ENCODE results near the gene SKI.
A peak's percentile ranks its signal among the peaks of the same experiment; 100 is the strongest.

SKI gene

DNA sequence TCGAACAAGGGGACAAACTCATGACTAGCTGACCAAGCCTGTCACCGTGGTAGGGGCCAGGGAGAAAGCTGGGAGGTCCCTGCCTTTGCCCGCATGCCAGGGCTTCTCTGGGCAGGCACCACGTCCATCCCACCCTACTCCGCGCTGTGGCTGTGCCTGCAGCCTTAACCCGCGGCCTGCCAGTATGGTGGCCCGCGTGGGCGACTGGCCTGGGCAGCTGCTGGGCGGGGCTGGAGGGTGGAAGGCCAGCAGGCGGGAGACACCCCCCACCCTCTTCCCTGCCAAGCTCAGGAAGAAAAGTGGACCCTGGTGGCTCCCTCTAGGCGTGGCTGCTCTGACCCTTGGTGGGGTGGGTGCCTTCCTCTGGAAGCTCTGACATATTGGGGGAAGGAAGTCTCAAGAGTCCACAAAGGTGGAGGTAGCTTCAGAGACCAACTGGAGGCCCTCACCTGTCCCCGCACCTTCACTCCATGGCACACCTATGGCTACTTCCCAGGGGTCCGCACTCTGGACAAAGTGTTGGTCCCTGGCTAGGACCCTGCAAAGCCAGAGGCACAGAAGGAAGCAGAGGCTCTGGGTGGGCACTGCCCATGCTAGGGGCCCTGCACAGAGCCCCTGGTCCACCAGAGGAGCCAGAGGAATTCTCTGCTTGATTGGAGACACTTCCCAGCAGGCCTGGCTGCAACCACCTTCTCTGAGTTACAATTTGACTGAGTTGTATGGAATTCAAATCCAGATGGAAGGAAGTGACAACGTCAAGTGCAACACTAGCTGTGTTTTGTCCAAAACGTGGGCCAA, 3.3 kb upstream of the SKI start:
- Histone ChIP-seq H3K9me3 (ENCODE audit: control insufficient read depth, low read length) (no peaks in the 10 kb centered on the region), H3K4me1 (ENCODE audit: control insufficient read depth, insufficient read depth, low read length, poor library complexity, severe bottlenecking) (peaks cover 7% of the 10 kb centered on the region), H3K4me3 (ENCODE audit: extremely low read depth, insufficient read depth, low read length, poor library complexity, severe bottlenecking) (no peak overlapping the region), H3K36me3 (ENCODE audit: control insufficient read depth, insufficient read depth, low read length) (peaks cover 8% of the 10 kb centered on the region), H3K27ac (ENCODE audit: low read depth, low read length, severe bottlenecking) (no peak overlapping the region)
- WGBS, 2 experiments (ENCODE audit: insufficient coverage in 2 of 2), result 91 to 93% methylated on average over 12 to 18 of the region's 18 CpGs

- H3K27ac ChIP-seq (ENCODE audit: low read depth, low read length, severe bottlenecking), result peak overlapping the region; percentile 95
- H3K9me3 ChIP-seq (ENCODE audit: control insufficient read depth, low read length), result no peaks in the 10 kb centered on the region
- 21 to 24% methylated on average over 50 to 64 of the region's 73 CpGs for WGBS, 2 experiments (ENCODE audit: insufficient coverage in 2 of 2)
- peaks cover 13% of the 10 kb centered on the region for H3K4me1 ChIP-seq (ENCODE audit: control insufficient read depth, insufficient read depth, low read length, poor library complexity, severe bottlenecking)
- H3K4me3 ChIP-seq (ENCODE audit: extremely low read depth, insufficient read depth, low read length, poor library complexity, severe bottlenecking), result peak overlapping the region; percentile 56
- H3K36me3 ChIP-seq (ENCODE audit: control insufficient read depth, insufficient read depth, low read length), result peaks cover 21% of the 10 kb centered on the region
Observed at GRCh38 chr1:2226525-2227345, 1.4 kb upstream of the SKI start.

DNA sequence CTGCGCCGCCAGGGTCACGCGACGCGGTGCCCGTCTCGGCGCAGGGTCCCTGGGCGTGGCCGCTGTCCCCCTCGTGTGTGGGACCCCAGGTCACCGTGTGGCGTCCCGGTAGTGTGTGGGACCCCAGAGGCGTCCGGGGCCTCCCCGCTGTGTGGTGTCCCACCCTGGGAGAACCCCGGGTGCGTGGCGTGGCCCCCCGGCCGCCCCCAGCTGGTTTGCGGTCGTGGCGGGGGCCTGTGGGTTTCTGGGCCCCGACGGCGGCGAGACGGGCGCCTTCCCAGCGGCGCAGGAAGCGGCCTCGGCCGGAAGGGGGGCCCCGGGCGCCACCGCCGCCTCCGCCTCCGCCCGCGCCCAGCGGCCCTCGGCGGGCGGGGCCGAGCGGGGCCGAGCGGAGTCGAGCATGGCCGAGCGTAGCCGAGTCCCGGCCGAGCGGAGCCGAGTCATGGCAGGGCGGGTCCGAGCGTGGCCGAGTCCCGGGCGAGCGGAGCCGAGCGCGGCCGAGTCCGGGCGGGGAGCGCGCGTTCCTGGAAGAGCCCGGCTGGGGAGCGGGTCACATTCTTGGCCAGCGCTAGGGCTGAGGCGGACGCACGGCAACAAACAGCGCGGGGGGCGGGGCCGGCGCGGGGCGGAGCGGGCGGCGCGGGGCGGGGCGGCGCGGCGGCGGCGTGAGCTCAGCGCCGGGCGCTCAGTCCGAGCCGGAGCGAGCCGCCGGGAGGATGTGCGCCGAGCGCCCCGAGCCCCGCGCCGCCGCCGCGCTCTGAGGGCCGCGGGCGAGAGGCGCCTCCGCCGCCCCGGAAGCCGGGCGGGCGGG, 568 bp upstream of the SKI start:
- Histone ChIP-seq H3K9me3 (ENCODE audit: control insufficient read depth, low read length) (no peaks in the 10 kb centered on the region), H3K4me3 (ENCODE audit: extremely low read depth, insufficient read depth, low read length, poor library complexity, severe bottlenecking) (peak overlapping the region; percentile 56), H3K27ac (ENCODE audit: low read depth, low read length, severe bottlenecking) (peak overlapping the region; percentile 95), H3K36me3 (ENCODE audit: control insufficient read depth, insufficient read depth, low read length) (peaks cover 28% of the 10 kb centered on the region), H3K4me1 (ENCODE audit: control insufficient read depth, insufficient read depth, low read length, poor library complexity, severe bottlenecking) (peaks cover 20% of the 10 kb centered on the region)
- WGBS, 2 experiments (ENCODE audit: insufficient coverage in 2 of 2), result 0% methylated on average over 96 to 97 of the region's 129 CpGs

GRCh38 chr1:2228694-2229036, 546 bp downstream of the SKI start:
- Histone ChIP-seq H3K4me3 (ENCODE audit: extremely low read depth, insufficient read depth, low read length, poor library complexity, severe bottlenecking) (peak overlapping the region; percentile 83), H3K27ac (ENCODE audit: low read depth, low read length, severe bottlenecking) (no peak overlapping the region), H3K36me3 (ENCODE audit: control insufficient read depth, insufficient read depth, low read length) (peaks cover 38% of the 10 kb centered on the region), H3K4me1 (ENCODE audit: control insufficient read depth, insufficient read depth, low read length, poor library complexity, severe bottlenecking) (peaks cover 29% of the 10 kb centered on the region), H3K9me3 (ENCODE audit: control insufficient read depth, low read length) (no peaks in the 10 kb centered on the region)
- 0% methylated on average over 21 to 42 of the region's 50 CpGs for WGBS, 2 experiments (ENCODE audit: insufficient coverage in 2 of 2)

- 1% methylated on average over 74 to 77 of the region's 77 CpGs for WGBS, 2 experiments (ENCODE audit: insufficient coverage in 2 of 2)
- peaks cover 34% of the 10 kb centered on the region for H3K4me1 ChIP-seq (ENCODE audit: control insufficient read depth, insufficient read depth, low read length, poor library complexity, severe bottlenecking)
- H3K9me3 ChIP-seq (ENCODE audit: control insufficient read depth, low read length), result no peaks in the 10 kb centered on the region
- peak overlapping the region; percentile 83 for H3K4me3 ChIP-seq (ENCODE audit: extremely low read depth, insufficient read depth, low read length, poor library complexity, severe bottlenecking)
- H3K27ac ChIP-seq (ENCODE audit: low read depth, low read length, severe bottlenecking), result peak overlapping the region; percentile 29
- H3K36me3 ChIP-seq (ENCODE audit: control insufficient read depth, insufficient read depth, low read length), result peaks cover 43% of the 10 kb centered on the region
Observed at GRCh38 chr1:2229037-2229864, 1.1 kb downstream of the SKI start.

DNA sequence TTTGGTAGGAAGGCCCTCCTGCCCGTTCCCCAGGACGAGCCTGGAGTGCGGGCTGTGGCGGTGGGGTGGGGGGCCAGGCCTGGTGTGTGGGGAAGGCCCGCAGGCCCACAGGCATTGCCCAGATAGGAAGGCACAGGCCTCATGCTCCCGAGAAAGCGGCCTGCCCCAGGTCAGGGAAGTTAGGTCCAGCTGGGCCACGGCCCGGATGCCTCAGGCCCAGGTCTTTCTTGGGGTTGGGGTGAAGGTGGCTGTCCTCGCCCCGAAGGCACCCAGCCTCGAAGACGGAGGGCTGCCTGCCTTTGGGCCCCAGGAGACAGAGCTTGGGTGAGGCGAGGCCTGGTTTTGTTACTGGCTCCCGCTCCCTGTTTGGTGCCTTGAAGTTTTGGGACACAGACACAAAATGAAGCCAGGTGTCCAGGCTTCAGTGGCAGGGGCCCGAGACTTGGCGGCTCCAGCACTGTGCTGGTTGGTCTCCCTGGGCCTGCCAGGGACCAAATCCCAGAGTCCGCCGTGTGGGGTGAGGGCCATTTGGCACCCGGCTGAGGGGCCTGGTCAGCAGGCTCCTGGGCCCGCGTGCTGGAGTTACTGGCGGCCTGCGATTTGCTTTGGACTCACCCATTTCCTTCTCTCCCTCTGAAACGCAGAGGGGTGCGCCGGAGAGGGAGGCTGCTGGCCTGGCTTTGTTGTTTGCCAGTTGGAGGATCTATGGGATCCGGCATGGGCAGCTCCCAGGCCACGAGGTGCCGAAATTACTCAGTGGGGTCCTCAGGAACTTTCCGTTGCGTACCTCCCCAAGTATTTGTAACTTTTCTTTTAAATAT, 2.0 kb downstream of the SKI start:
- Histone ChIP-seq H3K27ac (ENCODE audit: low read depth, low read length, severe bottlenecking) (peak overlapping the region; percentile 29), H3K4me3 (ENCODE audit: extremely low read depth, insufficient read depth, low read length, poor library complexity, severe bottlenecking) (peak overlapping the region; percentile 83), H3K36me3 (ENCODE audit: control insufficient read depth, insufficient read depth, low read length) (peaks cover 44% of the 10 kb centered on the region), H3K9me3 (ENCODE audit: control insufficient read depth, low read length) (no peaks in the 10 kb centered on the region), H3K4me1 (ENCODE audit: control insufficient read depth, insufficient read depth, low read length, poor library complexity, severe bottlenecking) (peaks cover 37% of the 10 kb centered on the region)
- WGBS, 2 experiments (ENCODE audit: insufficient coverage in 2 of 2), result 13 to 22% methylated on average over 25 to 32 of the region's 32 CpGs

GRCh38 chr1:2230781-2231531, 2.8 kb downstream of the SKI start:
- H3K4me1 ChIP-seq (ENCODE audit: control insufficient read depth, insufficient read depth, low read length, poor library complexity, severe bottlenecking), result peaks cover 37% of the 10 kb centered on the region
- peak overlapping the region; percentile 83 for H3K4me3 ChIP-seq (ENCODE audit: extremely low read depth, insufficient read depth, low read length, poor library complexity, severe bottlenecking)
- no peaks in the 10 kb centered on the region for H3K9me3 ChIP-seq (ENCODE audit: control insufficient read depth, low read length)
- peaks cover 52% of the 10 kb centered on the region for H3K36me3 ChIP-seq (ENCODE audit: control insufficient read depth, insufficient read depth, low read length)
- H3K27ac ChIP-seq (ENCODE audit: low read depth, low read length, severe bottlenecking), result peak overlapping the region; percentile 53
- WGBS, 2 experiments (ENCODE audit: insufficient coverage in 2 of 2), result 47 to 59% methylated on average over 18 to 28 of the region's 30 CpGs

- H3K27ac ChIP-seq (ENCODE audit: low read depth, low read length, severe bottlenecking), result peak overlapping the region; percentile 53
- H3K36me3 ChIP-seq (ENCODE audit: control insufficient read depth, insufficient read depth, low read length), result peaks cover 53% of the 10 kb centered on the region
- H3K4me3 ChIP-seq (ENCODE audit: extremely low read depth, insufficient read depth, low read length, poor library complexity, severe bottlenecking), result peak overlapping the region; percentile 83
- H3K4me1 ChIP-seq (ENCODE audit: control insufficient read depth, insufficient read depth, low read length, poor library complexity, severe bottlenecking), result peaks cover 31% of the 10 kb centered on the region
- no peaks in the 10 kb centered on the region for H3K9me3 ChIP-seq (ENCODE audit: control insufficient read depth, low read length)
- 57 to 58% methylated on average over 20 to 26 of the region's 26 CpGs for WGBS, 2 experiments (ENCODE audit: insufficient coverage in 2 of 2)
Observed at GRCh38 chr1:2231532-2232254, 3.6 kb downstream of the SKI start.

Measured in mesodermal cell (in vitro differentiated cells).